NCI-H748 (cell line): ENCODE measurements around the gene CALML4.
"Not testable (repeated sequence)": the region's sequence is repeated elsewhere in the genome, so short reads cannot be mapped to it uniquely, and the experiment has no call there.

ENCODE experiments used
- DNase-seq: peaks from one replicate; lab custom pipeline; 2025; ENCODE audit not compliant: unreplicated experiment; lab: John Stamatoyannopoulos, UW

Gene CALML4

DNA sequence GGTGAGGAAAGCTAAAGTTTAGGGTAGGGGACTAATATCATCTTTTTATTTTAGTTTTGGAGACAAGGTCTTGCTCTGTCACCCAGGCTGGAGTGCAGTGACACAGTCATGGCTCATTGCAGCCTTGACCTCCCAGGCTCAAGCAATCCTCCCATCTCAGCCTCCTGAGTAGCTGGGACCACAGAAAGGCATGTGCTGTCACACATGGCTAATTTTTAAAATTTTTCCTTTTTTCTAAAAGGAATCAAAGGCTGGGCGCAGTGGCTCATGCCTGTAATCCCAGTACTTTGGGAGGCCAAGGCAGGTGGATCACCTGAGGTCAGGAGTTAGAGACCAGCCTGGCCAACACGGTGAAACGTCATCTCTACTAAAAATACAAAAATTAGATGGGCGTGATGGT is 20.3 kb upstream of the CALML4 start:
- DNase-seq = not testable (repeated sequence)

DNA sequence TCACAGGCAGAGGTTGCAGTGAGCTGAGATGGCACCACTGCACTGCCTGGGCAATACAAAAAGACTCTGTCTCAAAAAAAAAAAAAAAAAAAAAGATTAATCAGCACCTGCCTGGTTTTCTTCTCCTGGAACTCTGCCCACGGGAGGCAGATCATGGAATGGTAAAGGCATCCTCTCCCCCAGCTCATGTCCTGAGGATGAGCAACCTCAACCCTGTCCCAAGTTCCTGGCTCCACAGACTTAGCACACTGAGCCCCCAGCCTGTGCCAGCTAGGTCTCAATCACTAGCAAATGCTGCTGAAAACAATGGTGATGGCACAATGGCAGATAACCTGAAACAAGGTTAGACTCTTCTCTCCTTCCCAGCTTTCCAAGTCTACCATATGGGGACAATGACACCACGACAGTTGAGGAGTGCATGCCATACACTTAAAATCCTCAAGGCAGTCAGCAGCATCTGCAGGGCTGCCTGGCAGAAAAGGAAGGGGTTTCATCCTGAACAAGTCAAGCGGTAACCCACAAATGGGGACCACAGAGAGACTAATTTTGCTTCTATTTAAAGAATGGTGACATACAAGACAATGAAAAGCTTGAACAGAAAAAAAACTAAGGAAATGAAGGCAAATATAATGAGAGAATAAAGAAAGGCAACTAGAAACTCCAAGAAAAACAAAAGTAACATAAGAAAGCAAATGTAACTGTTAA is 19.6 kb upstream of the CALML4 start:
- no peak for DNase-seq

DNA sequence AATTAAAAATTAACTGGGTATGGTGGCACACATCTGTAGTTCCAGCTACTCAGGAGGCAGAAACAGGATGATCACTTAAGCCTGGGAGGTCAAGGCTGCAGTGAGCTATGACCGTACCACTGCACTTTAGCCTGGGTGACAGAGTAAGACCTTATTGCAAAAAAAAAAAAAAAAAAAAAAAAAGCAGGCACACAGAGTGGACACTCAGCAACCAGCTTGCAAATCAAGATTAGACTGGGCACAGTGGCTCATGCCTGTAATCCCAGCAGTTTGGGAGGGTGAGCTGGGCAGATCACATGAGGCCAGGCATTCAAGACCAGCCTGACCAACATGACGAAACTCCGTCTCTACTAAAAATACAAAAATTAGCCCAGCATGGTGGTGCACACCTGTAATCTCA is 19.0 kb upstream of the CALML4 start:
- DNase-seq = no peak

DNA sequence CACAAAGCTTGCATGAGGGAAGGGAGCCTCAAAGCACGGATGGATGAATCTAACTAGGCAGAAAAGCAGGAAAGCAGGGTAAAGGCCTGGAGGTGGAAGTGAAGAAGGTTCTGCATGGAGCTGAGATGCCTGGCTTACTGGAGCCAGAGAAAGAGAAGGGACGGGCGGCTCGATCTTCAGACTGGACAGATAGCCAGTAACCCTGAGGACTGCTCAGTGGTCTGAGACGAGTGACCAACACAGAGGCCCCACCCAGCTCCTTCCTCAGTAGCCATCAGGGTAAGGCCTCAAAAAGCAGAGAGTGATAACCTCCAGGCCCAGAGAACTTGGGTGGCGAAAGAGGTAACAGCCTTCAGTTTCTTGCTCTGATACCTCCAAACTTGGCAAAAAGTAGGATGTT is 18.0 kb upstream of the CALML4 start:
- DNase-seq = no peak

DNA sequence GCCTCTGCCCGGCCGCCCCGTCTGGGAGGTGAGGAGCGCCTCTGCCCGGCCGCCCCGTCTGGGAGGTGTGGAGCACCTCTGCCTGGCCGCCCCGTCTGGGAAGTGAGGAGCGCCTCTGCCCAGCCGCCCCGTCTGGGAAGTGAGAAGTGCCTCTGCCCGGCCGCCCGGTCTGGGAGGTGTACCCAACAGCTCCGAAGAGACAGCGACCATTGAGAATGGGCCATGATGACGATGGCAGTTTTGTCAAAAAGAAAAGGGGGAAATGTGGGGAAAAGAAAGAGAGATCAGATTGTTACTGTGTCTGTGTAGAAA is 17.3 kb upstream of the CALML4 start:
- DNase-seq = not testable (repeated sequence)

DNA sequence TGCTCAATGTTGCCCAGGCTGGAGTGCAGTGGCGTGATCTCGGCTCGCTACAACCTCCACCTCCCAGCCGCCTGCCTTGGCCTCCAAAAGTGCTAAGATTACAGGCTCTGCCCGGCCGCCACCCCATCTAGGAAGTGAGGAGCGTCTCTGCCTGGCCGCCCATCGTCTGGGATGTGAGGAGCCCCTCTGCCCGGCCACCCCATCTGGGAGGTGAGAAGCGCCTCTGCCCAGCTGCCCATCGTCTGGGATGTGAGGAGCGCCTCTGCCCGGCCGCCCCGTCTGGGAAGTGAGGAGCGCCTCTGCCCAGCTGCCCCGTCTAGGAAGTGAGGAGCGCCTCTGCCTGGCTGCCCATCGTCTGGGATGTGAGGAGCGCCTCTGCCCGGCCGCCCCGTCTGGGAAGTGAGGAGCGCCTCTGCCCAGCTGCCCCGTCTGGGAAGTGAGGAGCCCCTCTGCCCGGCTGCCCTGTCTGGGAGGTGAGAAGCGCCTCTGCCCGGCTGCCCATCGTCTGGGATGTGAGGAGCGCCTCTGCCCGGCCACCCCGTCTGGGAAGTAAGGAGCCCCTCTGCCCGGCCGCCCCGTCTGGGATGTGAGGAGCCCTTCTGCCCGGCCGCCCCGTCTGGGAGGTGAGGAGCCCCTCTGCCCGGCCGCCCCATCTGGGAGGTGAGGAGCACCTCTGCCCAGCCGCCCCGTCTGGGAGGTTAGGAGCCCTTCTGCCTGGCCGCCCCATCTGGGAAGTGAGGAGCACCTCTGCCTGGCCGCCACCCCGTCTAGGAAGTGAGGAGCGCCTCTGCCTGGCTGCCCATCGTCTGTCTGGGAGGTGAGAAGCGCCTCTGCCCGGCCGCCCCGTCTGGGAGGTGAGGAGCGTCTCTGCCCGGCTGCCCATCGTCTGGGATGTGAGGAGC is 16.6 kb upstream of the CALML4 start:
- DNase-seq = not testable (repeated sequence)

DNA sequence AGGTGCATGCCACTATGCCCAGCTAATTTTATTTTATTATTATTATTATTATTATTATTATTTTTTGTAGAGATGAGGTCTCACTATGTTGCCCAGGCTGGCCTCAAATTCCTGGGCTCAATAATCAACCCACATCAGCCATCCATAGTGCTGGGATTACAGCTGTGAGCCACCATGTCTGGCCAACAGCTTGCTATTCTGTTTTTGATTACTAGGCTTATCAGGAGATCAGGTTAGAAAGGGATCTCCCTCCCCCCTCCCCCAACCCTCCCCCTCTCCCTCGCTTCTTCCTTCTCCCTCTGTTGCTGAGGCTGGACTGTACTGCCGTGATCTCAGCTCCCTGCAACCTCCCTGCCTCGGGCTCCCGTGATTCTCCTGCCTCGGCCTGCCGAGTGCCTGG is 15.8 kb upstream of the CALML4 start:
- no peak for DNase-seq

DNA sequence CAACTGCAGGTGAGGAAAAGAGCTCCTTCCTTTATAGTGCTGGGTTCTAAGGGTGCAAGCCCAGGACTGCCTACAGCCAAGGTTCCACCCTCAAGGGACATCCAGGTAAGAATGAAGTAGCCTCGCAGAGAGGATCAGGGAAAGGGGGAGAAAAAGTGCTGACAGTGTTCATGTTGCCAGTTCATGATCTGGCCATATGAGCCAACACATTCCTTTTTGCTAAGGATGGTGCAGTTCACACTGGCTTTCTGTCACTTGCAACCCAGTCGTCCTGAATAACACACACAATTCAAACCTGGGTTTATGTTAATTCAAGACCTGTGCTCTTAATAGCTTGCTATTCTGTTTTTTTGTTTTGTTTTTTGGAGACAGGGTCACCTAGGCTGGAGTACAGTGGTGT is 15.4 kb upstream of the CALML4 start:
- no peak for DNase-seq

DNA sequence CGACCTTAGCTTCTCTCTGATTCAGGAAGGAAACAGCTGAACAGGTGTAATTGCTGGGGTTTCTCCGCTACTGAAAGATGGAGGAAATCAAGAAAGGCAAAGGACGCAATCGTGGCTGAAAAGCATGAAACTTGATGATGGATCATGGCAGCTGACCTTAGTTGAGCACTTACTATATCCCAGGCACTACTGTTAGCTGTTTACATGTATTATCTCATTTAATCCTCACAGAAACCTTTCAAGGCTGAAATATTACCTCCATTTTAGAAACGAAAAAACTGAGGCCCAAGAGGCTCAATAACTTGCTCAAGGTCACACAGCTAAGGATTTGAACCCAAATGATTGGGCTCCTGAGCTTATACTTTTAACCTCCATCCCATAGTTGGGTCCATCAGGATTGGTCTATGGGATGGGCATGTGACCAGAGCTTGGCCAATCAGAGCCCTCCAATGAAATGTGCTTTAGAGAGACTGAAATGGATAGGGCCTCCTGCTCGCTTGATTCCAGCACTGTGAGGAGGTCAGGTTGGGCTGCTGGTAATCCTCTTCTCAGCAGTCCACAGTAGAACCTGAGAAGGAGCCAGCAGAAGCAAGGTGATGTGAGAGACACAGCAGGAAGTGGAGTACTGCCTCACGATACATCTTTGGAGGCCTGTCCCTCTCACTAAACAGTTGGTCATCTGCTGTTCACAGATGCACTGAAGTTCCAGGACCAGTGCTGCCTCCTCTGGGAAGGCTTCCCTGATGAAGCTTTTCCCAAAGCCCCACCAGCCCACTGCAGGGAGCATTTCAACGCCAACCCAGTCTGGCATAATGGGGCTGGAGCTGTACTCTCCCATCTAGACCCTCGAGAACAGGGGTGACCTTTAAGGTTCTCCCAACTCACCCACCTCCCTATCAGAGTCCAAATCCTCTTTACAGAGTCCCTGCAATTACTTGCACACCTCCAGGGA is 14.0 kb upstream of the CALML4 start:
- no peak for DNase-seq

DNA sequence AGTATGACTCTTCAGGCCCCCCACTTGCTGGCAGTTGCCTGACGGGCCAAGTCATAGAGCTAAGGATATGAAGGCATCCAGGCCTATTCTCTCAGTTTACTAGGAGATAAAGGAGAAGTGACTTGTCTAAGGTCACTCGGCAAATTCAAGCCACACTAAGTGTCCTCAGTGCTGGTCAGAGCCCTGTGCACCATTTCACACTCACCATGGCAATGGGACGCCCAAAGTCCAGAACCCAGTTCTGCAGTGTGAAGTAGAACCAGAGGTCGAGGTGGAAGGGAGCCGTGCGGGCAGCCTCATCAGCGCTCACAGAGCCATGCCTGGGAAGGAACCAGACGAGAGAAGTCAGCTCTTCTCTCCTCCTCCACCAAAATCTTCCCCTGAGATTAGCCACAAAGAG is 13.2 kb upstream of the CALML4 start:
- DNase-seq = no peak

DNA sequence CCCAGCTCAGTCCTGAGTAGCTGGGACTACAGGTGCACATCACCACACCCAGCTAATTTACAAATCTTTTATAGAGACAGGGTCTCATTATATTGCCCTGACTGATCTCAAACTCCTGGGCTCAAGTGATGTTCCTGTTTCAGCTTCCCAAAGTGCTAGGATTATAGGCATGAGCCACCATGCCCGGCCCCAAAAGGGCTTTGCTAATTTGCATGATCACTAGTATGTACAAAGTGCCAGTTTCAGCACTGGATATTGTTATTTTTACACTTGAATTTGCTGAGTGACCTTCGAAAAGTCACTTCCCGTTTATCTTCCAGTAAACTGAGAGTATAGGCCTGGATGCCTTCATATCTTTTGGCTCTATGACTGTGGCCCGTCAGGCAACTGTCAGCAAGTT is 12.2 kb upstream of the CALML4 start:
- no peak for DNase-seq

DNA sequence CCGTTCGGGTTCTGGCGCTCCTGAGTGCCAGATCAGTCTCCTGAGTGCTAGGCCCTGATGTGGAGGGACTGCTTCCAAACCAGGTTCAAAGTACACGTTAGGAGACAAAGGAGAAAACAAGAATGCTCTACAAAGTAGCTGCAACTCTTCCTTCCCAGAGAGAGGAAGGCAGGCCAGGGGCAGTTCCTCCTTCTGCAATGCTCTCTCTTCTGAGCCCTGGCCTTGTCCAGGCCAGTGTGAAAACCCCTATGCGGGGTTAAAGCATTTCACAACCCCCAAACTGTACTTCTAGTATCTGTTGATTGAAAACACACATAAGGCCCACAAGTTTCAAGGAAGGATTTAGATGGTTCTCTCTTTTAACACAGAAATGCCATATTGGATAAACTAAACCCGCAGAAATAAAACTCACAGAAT is 9.7 kb upstream of the CALML4 start:
- no peak for DNase-seq

DNA sequence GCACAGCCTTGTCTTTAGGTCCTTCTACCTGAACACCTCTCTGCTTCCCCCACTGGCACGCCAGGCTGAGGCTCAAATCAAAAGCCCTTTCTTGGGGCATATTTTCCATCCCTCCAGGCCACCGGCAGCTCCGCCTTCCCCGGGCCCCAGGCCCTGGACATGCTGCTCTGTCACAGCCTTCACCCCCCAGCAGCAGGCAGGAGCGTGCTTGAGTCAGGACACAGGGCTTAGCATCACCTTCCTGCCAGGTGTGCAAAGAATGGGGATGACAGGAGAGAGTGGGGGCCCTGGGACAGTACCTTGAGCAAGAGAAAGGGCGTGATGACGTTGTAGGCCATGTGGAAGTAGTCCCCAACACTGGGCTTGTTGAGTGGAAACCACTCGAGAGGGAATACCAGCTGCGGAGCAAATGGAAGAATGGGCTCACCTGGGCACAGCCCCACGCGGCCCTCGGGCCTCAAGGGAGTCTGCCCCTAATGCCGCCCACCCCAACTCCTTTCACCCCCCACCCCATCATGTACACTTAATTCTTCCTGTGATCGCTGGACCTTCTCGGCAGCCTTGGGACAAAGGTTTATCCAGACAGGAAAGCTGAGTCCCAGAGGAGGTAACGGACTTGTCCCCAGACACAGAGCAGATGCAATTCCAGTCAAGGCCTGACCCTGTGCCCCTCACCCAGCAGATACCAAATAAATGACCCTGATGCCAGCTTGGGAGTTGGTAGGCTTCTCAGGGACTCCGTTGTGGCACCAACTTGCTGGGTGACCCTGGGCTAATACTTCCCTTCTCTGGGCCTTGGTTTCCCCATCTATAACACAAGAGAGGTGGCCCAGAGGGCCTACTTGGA is 9.1 kb upstream of the CALML4 start:
- DNase-seq = no peak

DNA sequence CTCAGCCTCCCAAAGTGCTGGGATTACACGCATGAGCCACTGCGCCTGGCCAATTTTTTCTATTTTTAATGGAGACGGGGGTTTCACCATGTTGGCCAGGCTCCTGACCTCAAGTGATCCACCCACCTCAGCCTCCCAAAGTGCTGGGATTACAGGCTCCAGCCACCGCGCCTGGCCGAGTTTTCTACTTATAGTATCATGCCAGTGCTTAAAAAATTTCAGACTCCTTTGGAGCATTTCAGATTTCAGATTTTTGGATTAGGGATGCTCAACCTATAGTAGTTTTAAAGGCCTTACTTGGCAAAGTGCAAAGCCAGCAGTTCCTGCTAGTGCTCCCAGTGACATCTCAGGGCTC is 8.3 kb upstream of the CALML4 start:
- not testable (repeated sequence) for DNase-seq

DNA sequence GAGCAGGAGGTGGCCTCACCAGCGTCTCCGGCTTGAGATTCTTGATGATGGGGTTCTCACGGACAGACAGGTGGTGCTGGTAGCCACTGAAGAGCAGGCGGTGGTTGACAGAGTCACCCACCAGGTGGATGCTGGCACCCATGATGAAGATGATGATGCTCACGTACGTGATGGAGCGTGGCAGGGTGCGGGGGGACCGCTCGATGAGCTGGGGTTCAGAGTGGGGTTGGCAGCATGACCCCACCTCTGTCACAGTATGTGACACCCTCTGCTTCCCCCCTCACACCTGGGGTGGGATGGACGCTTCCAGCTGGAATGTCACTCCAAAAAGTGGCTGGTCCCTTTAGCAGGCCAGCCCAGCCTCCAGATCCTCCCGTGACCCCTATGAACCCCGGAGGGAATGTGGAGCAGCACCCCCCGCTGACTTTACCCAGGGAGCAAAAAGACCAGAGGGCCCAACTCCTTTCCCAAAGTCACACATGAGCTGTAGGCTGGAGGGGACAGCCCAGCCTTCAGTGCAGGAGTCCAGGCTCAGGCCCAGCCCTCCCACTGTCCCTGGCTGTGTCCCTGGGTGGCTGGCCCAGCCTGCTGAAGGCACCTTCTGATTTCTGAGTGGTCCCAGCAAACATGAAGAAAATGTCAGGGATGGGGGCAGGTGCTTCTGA is 6.7 kb upstream of the CALML4 start:
- DNase-seq = no peak

DNA sequence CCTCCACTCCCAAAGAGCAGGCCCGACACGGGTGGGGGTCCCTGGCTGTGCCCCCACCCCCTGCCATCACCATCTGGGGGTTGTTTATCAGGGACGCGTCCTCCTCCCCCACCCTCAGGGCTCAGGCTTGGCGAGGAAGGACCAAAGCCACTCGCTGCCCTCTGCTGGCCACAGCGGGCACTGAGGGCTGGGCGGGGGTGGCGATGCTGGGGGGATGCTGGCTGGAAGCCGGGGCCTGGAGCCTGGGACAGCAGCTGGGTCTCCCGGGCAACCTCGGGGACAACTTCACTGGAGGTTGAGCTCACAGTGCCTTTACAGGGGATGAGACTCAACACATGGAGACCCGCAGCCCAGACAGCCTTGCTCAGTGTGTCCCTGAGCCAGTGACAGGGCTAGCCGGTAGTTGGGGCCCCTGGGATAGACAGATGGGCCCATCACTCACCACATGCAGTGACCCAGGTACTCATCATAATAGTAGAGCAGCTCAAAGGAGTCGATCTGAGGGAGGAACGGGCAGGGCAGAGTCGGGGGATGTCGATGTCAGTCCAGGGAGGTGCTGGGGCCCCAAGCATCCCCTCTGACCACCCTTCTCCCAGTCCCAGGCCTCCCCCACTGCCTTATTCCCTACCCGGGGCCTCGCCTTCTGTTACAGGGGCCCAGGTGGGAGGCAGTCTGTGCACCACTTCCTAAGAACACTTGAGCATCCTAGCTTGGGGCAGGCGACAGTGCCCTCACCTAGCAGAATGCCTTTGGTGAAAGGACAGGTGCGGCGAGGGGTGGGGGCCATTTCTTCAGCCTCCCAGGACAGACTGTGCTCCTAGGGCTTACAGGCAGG is 5.9 kb upstream of the CALML4 start:
- DNase-seq = peak; percentile 35

DNA sequence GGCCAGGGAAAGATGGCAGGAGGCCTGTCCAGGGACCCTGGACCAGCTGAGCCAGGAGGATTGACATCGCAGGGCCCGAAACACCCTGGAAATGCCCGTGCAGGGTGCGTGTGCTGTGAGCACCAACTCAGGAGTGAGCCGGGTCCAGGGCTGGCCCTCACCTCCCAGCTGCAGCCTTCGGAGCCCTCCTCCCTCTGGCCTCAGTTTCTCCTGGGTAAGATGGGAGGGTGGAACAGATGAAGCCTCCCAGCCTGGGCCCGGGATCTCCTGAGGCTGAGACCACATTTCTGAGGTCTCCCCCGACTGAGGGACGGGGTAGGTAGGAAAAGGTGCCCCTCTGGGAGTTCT is 5.3 kb upstream of the CALML4 start:
- DNase-seq = no peak

DNA sequence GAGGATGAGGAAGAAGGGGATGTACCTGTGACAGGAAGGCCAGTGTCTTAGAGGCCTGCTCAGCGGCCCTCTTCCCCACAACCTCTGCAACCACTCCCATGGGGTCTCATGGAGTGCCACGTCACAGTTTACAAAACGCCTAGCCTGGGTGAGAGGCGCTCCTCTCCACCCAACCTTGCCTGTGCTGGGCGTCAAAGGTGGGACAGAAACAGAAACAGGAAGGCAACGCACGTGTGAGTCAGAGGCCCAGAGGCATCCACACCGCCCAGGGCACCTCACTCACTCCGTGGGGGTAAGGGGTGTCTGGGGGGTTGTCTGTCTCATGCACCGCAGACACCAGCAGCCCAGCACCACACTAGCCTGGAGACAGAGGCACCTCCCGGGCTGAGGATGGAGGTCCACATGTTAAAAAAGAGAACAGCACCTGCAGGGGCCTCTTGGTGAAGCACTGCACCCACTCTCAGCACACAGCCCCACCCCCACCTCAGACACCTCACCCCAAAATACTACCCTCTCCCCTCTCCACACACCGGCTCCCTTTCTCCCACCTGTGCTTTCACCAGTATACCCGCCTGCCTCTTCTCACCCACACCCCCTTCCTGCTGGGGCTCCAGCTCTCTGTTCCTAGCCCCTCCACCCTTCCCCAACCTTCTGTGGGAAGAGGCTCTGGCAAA is 4.7 kb upstream of the CALML4 start:
- DNase-seq = no peak

DNA sequence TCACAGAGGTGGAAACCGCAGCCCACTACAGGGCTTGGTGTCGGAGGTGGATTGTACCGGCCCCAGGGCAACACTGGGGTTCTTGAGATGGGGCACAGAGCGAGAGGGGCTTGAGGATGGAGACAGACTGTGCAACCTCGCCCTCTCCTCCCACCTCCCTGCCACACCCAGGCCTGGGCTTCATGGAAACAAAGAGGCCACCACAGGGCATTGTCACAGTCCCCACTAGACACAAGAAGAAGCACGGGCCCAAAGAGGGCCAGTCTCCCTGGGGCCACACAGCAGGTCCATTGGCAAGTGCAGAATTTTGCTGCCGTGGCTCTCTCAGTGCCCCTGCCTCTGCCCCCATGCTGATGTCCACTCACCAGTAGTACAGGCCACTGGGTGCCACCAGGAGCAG is 4.1 kb upstream of the CALML4 start:
- DNase-seq = no peak
